Fibroblast of mammary gland (primary cell): Measurements from ENCODE around the gene AS3MT.

ENCODE experiments used
- DNase-seq: peaks from one replicate; pipeline ENCODE4 v3.0.0-alpha.2; 2010; ENCODE audit warnings: low read depth
- H3K4me3 ChIP-seq: 2 replicates; pipeline ENCODE4 v1.5.1; 2011; ENCODE audit warnings: low read depth, mild to moderate bottlenecking, low read length, moderate library complexity; ENCODE audit not compliant: control insufficient read depth
- TF ChIP-seq, protein P1 (sequence below): conservative IDR thresholded peaks from 2 replicates; pipeline ENCODE4 v1.5.1; 2011; ENCODE audit warnings: low read depth, low read length, inconsistent platforms; ENCODE audit not compliant: control insufficient read depth, insufficient read depth

AS3MT gene

GRCh38 chr10:102878629-102879028, 9.4 kb downstream of the AS3MT start:
- DNase-seq, result no peak
- TF ChIP-seq, protein P1, sequence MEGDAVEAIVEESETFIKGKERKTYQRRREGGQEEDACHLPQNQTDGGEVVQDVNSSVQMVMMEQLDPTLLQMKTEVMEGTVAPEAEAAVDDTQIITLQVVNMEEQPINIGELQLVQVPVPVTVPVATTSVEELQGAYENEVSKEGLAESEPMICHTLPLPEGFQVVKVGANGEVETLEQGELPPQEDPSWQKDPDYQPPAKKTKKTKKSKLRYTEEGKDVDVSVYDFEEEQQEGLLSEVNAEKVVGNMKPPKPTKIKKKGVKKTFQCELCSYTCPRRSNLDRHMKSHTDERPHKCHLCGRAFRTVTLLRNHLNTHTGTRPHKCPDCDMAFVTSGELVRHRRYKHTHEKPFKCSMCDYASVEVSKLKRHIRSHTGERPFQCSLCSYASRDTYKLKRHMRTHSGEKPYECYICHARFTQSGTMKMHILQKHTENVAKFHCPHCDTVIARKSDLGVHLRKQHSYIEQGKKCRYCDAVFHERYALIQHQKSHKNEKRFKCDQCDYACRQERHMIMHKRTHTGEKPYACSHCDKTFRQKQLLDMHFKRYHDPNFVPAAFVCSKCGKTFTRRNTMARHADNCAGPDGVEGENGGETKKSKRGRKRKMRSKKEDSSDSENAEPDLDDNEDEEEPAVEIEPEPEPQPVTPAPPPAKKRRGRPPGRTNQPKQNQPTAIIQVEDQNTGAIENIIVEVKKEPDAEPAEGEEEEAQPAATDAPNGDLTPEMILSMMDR, result no peak
- no peak overlapping the region for H3K4me3 ChIP-seq

DNA sequence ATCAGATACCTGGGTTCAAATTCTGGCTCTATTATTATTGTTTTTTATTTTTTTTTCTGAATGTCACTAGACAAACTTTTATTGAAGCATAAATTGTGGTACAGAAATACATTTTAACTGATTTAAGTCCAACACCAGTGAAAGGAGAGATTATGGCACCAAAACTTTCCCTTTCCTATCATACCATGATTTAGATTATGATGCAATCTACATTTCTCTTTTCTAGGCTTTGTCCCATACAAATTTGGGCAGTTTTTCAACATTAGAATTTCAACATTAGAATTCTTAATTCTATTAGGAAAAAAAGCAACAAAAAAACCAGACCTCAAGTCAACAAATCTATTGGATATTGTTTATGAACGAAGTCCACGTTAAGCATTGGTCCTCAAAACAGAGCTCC, 11.0 kb downstream of the AS3MT start:
- no peak for DNase-seq
- TF ChIP-seq, protein P1, result no peak
- H3K4me3 ChIP-seq, result no peak overlapping the region

- DNase-seq, result no peak
- TF ChIP-seq, protein P1, result no peak
- H3K4me3 ChIP-seq, result no peak overlapping the region
Observed at GRCh38 chr10:102888048-102888447, 18.8 kb downstream of the AS3MT start.

DNA sequence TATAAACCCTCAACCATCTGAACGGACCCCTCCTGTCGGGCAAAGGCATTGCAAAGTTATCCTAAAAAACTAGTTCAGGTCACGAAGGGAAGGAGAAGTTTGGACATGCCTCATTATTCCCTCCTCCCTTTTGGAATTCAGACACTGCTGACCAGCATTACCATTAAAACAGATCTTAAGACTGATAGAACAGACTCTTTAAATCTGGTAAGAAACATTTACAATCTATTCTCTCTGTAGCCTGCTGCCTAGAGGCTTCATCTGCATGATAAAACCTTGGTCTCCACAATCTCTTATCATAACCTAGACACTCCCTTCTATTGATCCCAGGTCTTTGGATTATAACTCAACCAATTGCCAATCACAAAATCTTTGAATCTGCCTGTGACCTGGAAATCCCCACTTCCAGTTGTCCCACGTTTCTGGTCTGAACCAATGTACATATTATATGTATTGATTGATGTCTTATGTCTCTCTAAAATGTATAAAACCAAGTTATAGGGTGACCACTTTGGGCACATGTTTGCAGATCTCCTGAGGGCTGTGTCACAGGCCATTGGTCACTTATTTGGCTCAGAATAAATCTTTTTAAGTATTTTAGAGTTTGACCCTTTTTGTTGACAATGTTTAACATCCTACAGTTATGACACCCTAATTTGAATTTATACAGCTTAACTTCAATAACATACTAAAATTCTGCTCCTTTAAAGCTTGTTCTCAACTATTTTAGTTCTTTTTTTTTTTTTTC, 25.4 kb downstream of the AS3MT start:
- DNase-seq, result no peak
- no peak overlapping the region for H3K4me3 ChIP-seq
- TF ChIP-seq, protein P1, result no peak

DNA sequence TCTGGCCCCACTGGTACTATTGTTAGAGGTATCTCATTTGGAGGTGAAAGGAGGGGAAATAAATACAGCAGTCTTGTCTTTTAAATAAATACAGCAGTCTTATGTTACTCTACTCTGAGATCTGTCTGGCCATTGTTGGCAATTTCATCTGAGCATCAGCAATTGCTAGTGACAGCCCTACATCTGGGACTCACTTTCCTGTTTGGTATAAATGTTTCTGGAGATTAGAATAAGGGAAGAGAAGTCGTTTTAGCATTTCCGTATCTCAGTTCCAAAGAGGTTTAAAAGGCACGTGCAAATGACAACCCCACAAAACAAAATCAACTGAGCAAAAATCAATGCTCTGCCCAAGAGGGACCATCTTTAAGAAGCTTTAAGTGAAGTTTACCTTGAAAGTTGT, 30.7 kb downstream of the AS3MT start:
- DNase-seq, result no peak
- no peak overlapping the region for H3K4me3 ChIP-seq
- TF ChIP-seq, protein P1, result no peak

GRCh38 chr10:102904346-102904745, 35.1 kb downstream of the AS3MT start:
- no peak overlapping the region for H3K4me3 ChIP-seq
- TF ChIP-seq, protein P1, result no peak
- DNase-seq, result no peak
